Measurements from ENCODE around the gene CDKL4. TPM values are rescaled to one million over a fixed set of nuclear protein-coding genes. Genes with fewer than 3 reads are reported as not detected.

CDKL4 gene
- 1.2 and 1.3 TPM in 2 replicates for total RNA-seq

GRCh38 chr2:39243469-39244123 is at the start of gene CDKL4:
Gene CDKL4, minus strand, starts transcription at chr2:39243970.

Other genes with a start within 250 kb of the CDKL4 start
- gene SOS1, start 122.9 kb downstream of the CDKL4 start, total RNA-seq: 23.5 and 30.0 TPM in 2 replicates
- gene MAP4K3, start 193.3 kb upstream of the CDKL4 start, total RNA-seq: 36.9 and 58.0 TPM in 2 replicates

All from smooth muscle cell of trachea (primary cell).